NCI-H82 treated with DMSO at 0.1 percent for 48 hours (cell line): ENCODE data around the gene SETBP1.

Experiments
- DNase-seq: peaks from one replicate; lab custom pipeline; 2025; ENCODE audit not compliant: unreplicated experiment; lab: John Stamatoyannopoulos, UW

Gene SETBP1

DNA sequence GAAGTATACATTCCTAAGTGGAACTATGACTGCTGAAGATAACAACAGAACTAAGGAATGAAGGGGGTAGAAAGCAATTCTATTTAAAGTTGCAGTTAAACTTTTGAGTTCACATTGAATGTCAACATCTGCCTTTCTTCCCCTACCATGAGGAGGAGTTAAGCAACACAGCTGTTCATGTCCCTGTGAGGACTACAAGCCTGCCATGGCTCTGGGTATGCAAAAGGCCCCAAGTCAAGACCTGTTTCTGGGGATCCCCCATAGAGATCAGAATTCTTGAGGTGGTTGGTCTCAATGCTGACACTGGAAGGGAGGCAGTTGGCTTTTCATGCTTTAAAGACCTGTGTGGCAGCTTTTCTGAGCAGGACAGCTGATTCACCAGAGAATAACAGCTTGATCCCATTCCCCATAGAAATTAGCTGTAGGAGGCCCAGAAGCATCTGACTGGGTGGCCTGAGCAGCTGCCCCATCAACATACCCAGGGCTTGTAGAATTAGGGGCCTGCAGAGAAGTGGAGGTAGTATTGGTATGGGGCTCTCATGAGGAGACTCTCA lies 131.0 kb downstream of the SETBP1 start:
- DNase-seq: no peak

DNA sequence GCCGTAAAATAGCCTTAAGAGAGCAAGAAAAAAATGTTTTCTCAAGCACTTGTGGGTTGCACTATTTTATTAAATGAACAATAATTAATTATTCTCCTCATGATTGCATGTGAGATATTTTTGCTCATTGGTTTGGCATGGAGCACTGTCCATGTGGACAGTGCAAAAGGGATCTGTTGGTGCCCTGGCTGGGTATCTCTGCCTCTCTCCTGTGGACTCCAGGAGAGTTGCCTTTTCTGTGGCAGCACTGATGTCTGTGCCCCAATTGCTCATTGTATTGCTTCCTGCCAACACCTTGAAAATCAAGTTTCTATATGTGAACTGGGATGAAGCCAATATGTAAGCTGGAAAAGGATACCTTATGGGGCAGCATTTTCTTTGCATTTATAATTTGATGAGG lies 131.7 kb downstream of the SETBP1 start:
- no peak for DNase-seq

DNA sequence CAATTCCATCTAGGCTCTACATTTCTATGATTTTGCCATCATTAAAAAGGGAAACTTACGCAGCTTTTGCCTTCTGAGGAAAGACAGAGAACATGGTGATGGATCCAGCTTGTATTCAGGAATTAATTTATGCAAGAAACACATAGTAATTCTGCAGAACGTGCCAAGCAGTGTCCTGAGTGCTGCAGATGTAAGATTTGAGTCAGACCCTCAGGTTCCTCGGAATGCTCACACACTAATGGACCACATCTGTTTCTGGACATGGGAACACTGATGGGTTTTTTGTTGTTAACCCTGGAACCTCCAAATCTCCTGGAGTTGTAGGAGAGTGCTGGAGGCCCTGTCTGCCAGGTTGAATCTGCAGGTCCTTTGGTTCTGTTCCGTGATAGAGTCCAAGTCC lies 132.9 kb downstream of the SETBP1 start:
- no peak for DNase-seq

DNA sequence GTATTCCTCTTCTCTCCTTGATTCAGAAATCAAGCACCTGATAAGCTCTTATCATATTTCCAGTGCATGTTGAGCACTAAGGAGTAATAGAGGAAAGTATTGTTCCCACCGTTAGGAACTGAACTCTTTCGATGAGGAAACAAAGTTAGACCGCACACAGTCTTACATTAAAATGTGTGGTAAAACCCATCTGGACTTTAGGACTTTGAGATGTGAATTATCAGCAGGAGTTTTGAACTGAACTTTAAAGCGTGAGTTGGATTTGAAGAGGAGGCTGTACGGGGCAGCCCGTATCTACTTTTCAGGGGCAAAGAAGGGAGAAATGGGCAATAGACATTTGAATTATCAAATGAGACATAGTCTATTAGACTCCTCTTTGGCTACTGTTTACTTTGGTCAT lies 134.4 kb downstream of the SETBP1 start:
- no peak for DNase-seq

DNA sequence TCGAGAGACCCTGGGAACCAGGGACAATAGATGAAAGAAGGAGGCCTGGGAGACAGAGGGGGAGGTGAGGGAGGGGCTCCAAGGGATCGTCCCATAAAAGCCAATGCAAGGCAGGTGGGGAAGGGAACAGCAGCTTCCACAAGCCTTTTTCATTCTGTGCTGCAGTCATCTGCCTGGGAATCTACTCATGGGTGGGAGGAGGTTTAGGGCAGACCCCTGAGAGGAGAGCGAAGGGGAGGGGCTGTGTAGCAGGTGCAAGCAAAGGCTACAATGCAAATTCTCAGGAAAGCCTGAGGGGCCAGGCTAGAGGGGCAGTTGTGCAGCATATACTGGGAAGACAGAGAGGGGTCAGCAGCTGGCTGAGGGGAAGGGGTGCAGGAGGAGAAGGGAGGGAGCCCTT lies 135.4 kb downstream of the SETBP1 start:
- no peak for DNase-seq

DNA sequence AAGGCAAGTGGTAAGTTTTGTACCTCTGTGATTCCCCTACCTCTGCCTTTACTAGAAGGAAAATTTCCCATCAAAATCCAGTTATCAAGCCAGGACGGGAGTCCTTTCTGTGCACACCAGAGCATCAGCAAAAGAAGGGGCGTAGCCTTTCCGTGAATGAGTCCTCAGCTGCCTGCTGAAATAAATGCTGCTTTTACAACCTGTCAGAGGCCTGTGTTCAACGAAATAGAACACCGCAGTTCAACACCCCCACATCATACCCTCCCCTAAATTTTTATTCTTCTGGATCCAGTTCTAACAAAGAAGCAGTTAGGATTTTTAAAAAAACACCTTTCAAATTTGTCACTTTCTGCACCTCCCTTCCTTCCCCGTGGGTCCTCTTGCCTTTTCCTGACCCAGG lies 135.8 kb downstream of the SETBP1 start:
- DNase-seq: no peak

DNA sequence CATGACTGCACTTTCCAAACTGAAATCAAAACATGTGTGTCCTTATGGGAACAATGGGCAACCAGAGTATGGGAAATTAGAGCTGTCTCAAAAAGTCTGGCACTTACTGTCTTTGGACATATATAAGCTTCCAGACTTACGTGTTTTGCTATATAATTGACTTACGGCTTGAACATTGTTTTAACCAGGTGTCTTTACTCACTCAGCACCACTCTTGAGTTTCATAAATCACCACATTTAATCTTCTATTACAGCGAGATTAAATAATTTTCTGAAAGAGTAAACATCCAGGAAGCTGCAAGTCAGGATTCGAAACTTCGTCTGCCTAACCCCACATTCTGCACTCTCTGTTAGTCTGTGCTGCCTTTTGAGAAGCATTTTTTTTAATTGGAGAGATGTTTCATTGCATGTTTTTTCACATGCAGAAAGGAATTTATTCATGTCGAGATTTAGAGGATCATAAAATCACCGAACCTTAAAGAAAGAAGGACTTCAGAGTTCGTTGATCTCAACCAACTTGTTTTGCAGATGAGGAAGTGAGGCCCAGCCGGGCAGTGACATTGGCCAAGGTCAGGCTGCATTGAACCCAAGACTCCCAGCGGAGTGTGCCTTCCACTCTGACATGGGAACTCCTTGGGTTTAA lies 137.3 kb downstream of the SETBP1 start:
- no peak for DNase-seq

DNA sequence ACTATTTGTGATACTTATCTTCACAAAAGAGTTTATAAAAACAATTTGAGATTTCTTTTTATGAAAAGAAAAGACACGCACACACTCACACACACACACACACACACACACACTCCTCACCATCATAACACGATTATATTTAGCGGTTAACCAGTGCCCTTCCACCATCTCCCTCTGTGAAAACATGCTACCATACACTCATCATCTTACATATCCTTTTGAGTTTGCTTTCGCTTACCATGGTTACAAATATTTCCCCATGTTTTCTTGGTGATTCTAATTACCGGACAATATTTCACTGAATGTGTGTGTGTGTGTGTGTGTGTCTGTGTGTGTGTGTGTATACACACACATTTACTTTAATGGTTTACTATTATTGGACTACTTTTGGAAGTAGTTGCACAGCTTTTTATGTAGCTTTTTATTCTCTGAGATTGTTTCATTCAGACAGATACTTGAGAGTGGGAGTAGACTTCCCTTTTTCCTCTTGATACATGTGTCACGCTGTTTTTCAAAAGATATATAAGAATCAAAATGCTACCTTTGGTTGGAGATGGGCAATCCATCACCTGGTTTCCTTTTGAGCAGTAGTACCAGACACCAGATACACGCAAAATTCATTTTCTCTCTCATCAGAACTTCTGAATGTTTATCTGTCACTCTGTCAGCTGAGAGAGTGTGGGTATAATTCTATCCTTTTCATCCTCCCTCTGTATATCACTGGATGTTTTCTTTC lies 138.1 kb downstream of the SETBP1 start:
- no peak for DNase-seq

DNA sequence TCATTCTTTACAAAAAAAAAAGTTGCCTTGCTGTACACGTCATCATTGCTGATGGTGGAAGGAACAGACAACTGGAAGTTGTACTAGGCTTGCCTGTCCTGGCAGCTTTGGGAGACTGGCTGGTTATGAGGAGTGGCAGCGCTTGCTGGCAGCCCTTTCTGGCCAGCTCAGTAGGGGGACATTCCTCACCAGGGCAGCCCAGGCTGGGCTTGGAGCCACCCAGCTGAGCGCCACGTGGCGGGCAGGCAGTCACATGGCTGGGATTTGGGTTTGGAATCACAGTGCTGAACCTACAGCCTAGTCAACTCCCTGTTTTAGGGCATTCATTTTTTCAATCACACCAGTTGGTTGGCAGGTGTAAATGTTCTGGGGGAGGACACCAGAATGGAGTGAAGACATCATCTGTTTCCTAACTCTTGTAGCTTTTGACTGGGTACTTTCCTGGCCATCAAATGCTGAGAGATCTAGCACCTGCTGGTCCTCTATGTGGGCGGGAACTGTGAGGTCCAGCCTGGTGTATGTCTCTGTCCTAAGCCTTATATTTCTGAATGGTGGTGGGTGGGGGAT lies 139.3 kb downstream of the SETBP1 start:
- DNase-seq: no peak

DNA sequence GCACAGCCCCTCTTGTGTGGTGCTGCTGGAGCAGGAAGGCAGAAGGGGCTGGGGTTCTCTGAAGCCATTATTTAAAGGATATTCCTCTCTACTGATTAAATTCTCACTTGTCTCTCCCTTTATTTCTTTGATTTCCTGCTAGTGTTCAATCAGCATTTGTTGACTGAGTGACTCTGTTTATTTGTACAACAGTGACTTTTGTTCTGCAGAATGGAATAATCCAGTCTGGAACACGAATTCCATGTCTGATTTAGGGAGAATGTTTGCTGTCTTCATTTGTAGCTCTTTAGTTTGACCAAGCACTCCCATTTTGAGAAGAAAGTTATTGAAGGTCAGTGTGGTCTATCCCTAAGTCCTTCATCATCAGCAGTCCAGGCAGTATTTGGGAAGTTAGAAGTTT lies 141.2 kb downstream of the SETBP1 start:
- DNase-seq: no peak

DNA sequence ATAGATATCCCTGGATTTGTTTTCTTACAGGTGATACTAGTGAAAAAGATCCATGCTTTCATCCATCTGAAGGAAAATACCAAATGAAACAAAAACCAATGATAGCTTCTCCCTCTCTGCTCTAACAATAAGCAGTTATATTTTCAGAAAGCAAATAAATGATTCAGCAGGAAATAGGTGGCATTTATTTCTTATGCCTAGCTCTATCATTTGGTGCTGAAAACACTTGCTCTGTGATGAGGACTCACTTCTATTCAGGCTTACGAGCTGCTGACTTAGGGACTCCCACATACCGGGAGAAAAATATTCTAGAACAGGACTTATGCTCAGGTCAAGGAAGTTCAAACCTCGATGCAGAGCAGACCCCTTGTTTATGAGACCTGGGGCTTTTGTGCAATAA lies 142.6 kb downstream of the SETBP1 start:
- no peak for DNase-seq

DNA sequence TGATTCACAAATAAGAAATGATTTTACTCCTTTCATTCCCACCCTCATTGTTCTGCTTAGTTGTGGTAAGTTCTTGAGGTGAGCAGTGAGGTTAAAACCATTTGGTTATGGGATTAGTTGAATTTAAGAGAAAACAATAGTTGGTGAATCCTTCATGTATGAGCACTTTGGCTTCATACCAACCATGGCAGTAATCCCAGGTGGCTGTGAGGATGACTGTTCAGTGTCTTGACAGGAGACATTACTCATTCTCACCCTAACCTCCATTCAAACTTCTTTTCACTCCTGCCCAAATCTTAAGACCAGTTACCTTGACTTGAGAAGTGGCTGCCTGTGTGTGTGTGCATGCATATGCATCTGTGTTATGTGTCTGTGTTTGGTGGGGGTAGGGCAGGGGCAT lies 143.1 kb downstream of the SETBP1 start:
- no peak for DNase-seq

DNA sequence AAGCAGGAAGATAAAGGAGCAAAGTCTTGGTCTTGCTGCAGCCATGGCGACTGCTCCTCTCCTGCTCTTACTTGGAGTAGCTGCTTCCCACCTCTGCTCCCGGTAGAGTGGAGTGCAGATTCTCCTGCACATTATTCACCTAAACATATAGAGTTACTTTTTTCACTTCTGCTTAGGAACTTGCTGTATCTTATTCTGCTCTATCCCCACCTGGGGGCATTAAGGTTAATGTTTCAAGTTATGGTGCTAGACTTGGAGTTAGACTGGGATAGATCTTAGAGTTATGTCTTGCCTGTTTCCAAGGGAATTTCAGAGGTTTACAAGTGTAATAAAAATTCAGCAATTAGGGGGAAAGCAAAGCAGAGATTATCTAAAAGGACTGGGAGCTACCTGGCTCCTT lies 144.2 kb downstream of the SETBP1 start:
- DNase-seq: no peak

DNA sequence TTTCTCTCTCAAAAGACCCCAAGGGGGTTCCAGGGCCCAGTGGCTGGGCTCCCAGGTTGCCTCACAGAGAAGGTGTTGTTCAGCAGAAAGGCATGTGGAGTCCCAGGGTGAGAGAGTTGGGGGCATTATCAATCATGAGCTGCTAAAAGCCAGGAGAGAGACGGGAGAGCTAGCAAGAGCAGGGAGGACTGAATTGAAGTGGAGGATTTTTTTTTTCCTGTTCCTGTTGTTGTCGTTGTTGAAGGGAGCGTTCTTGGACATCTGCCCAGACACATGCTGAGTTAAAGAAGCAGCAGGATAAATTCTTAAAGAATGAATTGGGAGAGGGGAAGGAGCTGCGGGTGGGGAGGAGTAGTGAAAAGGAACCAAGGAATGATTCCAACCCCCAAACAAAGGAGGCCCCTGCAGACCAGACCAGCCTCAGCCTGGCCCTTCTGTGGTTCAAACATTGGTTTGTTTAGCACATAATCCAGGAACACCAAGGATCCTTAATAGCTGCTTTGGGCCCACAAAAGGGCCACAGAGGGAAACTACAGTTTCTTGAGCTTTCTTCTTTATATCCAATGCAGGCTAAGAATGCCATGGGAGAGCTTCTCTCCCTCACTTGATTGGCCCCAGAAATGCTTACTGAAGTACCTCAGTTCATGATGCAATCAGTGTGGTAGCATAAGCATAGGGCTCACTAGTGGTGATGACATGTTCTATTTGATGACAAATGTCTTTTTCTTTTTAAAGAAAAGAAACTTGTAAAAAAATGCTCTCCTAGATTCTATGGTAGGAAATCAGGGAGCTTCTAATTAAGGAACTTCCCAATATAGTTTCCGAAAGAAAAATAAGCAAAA lies 146.0 kb downstream of the SETBP1 start:
- DNase-seq: no peak

DNA sequence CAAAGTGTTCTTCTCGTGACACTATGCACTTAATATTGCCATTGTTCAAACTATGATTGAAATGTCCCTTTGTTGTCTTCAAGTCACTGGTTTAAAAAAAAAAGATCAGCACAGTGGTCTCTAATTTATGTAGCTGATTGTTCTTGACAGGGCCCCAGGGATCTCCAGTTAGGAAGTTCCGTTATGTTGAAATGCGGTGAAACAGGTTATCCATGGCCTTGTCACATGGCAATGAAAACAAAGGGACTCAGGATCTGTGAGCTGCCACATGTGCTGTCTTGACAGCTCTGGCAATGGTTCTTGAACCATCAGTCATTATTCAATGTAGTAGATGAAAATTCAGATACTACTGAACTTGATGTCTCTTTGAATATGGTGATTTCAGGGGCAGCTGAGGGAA lies 147.4 kb downstream of the SETBP1 start:
- DNase-seq: no peak

DNA sequence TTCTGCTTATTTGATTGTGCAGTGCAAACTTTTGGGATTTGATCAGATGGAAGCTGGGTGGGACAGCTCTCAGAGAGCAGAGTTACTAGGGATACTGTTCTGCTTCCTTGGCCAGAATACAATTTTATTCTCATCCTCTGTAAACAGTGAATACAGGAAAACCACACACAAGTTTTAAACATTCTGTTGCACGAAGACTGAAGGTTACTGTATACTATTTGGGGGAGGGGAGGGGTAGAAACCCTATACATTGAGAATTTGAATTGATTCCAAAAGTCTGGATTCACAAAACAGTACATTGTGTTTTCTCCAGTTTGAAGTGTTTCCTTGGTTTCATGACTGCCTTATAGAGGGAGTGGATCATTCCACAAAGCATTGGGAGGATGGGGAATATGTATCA lies 149.9 kb downstream of the SETBP1 start:
- no peak for DNase-seq

DNA sequence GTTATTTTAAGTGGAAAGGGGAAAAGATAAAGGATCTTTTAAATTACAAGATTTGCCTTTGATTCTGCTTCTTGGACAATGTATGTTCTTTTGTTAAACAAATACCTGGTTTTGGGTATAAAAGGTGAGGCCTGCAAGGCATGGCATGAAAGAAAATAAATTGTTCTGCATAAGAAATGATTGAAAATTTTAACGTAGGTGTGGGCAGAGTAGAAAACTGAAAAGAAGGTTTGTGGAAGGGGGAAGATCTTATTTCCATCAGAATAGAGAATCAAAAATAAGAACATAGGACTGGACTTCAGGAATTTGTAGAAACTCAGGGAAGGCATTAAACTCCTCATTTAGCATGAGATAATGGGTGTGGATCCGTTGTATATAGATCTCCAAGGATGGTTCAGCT lies 153.1 kb downstream of the SETBP1 start:
- DNase-seq: no peak

DNA sequence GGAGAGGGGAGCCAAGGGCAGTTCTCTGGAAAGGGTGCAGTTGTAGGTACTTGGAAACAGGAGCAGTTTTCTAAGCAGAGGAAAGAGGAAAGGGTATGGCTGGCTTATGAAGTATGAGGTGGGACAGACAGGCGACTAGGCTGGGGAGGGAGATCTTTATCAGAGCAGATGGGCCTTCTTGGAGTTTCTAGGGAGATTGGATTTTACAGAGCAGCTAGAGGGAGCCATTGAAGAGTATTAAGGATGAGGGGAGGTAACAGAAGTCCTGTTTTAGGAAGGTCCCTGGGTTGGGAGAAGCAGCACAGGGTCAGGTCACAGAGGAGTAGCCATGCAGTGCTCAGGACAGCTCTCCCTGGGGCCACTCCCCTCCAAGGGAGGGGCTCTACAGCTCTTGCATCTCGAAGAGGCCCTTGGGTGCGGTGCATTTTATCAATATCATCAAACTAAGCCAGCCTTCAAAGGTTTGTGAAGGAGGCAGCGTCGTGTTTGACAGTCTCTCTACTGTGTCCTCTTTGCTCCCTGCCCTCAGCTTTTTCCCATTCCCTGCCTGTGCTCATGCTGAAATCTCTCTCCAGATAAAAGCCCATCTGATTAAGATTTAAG lies 154.3 kb downstream of the SETBP1 start:
- DNase-seq: peak; percentile 24

DNA sequence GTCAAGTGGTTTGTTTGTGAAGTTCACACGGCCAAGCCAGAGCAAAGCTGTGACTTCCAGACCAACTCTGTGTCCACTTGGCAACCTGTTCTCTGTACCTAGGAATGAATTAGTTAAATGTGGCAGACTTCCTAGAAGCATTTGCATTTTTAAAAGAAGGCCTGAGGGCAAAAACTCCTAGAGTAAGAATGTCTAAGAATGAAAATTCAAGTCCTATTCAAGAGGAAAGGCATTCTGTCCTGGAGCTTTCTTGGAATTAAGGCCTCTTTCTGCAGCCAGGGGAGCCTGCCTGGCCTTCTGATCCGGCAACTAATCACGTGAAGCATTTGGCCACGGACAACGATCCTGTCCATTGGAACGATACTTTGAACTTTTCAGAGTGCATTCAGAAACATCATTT lies 155.0 kb downstream of the SETBP1 start:
- DNase-seq: no peak

DNA sequence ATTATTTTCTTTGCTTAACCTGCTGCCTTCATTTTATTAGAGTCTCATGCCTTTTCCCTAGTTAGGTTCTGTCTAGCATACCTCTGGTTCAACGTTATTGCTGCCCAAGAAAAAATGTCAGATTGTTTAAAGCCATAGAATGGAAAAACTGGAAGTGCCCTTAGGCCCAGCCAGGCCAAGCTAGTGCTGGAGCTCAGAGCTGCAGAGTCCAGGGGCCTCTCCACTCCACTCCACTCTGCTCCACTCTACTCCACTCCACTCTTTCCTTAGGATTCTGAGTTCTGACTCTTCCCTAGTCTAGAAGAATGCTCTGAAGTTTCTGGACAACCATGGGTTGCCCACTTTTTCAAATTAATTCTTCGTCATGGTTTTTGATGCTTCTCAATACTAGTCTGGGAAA lies 155.6 kb downstream of the SETBP1 start:
- DNase-seq: no peak
